CD14-positive monocyte (primary cell): Measurements from ENCODE around the gene SLC22A5. TPM values are rescaled to one million over a fixed set of nuclear protein-coding genes. Genes with fewer than 3 reads are reported as not detected.
A peak's percentile ranks its signal among the peaks of the same experiment; 100 is the strongest.

Experiments used
- DNase-seq, 3 donors: peaks; one replicate each; pipeline ENCODE4 v3.0.0-alpha.2; 2011 to 2022
- H2AFZ ChIP-seq: 2 replicates; pipeline ENCODE4 v1.6.0; 2012; ENCODE audit warnings: mild to moderate bottlenecking, low read depth, low read length, inconsistent platforms; ENCODE audit not compliant: insufficient read depth, poor library complexity, severe bottlenecking
- H3K27ac ChIP-seq, 2 donors: 1 replicate in 1 of 2; 2 replicates in 1 of 2; pipeline ENCODE4 v1.5.1; 2012 to 2013; ENCODE audit warnings: low read length in 2 of 2, control low read depth in 1 of 2, inconsistent platforms in 1 of 2, low read depth in 1 of 2, mild to moderate bottlenecking in 1 of 2
- H3K27me3 ChIP-seq, 2 donors: one replicate each; pipeline versions ENCODE4 v1.6.0 to v1.6.1; 2011 to 2013; ENCODE audit warnings: low read length in 2 of 2; ENCODE audit not compliant: control insufficient read depth in 2 of 2, insufficient read depth in 2 of 2
- H3K36me3 ChIP-seq, 2 donors: replicated peaks in 1 of 2; 1 replicate in 1 of 2; 2 replicates in 1 of 2; pipeline versions ENCODE4 v1.5.1 to v1.6.1; 2012 to 2013; ENCODE audit warnings: low read length in 2 of 2, control low read depth in 1 of 2, inconsistent platforms in 1 of 2, mild to moderate bottlenecking in 1 of 2; ENCODE audit not compliant: insufficient read depth in 2 of 2, control insufficient read depth in 1 of 2
- H3K4me1 ChIP-seq, 2 donors: 1 replicate in 1 of 2; 2 replicates in 1 of 2; pipeline versions ENCODE4 v1.5.1 to v1.6.1; 2012 to 2013; ENCODE audit warnings: low read length in 2 of 2, control low read depth in 1 of 2, inconsistent platforms in 1 of 2, mild to moderate bottlenecking in 1 of 2, moderate library complexity in 1 of 2; ENCODE audit not compliant: insufficient read depth in 2 of 2, control insufficient read depth in 1 of 2
- H3K4me2 ChIP-seq: replicated peaks from 2 replicates; pipeline ENCODE3; 2012; ENCODE audit warnings: low read length, moderate library complexity, mild to moderate bottlenecking; ENCODE audit not compliant: poor library complexity, severe bottlenecking; ENCODE audit errors: extremely low read depth
- H3K4me3 ChIP-seq, 3 experiments: fragments of 200-600 bp in 1 of 3; sonication (generic) in 1 of 3; replicated peaks in 1 of 3; 1 replicate in 2 of 3; 2 replicates in 1 of 3; pipeline ENCODE4 v1.5.1; 2011 to 2013; ENCODE audit warnings: low read length in 3 of 3, mild to moderate bottlenecking in 3 of 3, control low read depth in 2 of 3, low read depth in 2 of 3, inconsistent platforms in 1 of 3, moderate library complexity in 1 of 3
- H3K79me2 ChIP-seq: 2 replicates; pipeline ENCODE4 v1.6.0; 2012; ENCODE audit warnings: mild to moderate bottlenecking, control low read depth, inconsistent platforms, low read length, moderate library complexity; ENCODE audit not compliant: insufficient read depth
- H3K9ac ChIP-seq: 2 replicates; pipeline ENCODE4 v1.6.0; 2017; ENCODE audit warnings: low read length, mild to moderate bottlenecking; ENCODE audit not compliant: insufficient read depth, poor library complexity, severe bottlenecking
- H3K9me3 ChIP-seq, 2 donors: replicated peaks in 1 of 2; 1 replicate in 1 of 2; 2 replicates in 1 of 2; pipeline versions ENCODE4 v1.5.1 to v1.6.1; 2012 to 2013; ENCODE audit warnings: low read length in 2 of 2, control low read depth in 1 of 2; ENCODE audit not compliant: control insufficient read depth in 1 of 2, insufficient read depth in 1 of 2
- H4K20me1 ChIP-seq: 2 replicates; pipeline ENCODE4 v1.6.0; 2012; ENCODE audit warnings: mild to moderate bottlenecking, low read length, control low read depth, moderate library complexity; ENCODE audit not compliant: insufficient read depth
- H3K27ac Mint-ChIP-seq, 7 donors: one replicate each; pipeline ENCODE4 v1.8.0; 2020; ENCODE audit warnings: mild to moderate bottlenecking in 7 of 7, mixed read lengths in 7 of 7, moderate library complexity in 6 of 7, inconsistent platforms in 2 of 7
- H3K27me3 Mint-ChIP-seq, 3 donors: one replicate each; pipeline ENCODE4 v1.8.0; 2021 to 2022; ENCODE audit warnings: low read depth in 3 of 3, mild to moderate bottlenecking in 3 of 3, mixed read lengths in 3 of 3, moderate library complexity in 3 of 3, inconsistent platforms in 1 of 3
- H3K36me3 Mint-ChIP-seq, 2 donors: one replicate each; pipeline ENCODE4 v1.8.0; 2020; ENCODE audit warnings: mixed read lengths in 2 of 2, inconsistent platforms in 1 of 2, mild to moderate bottlenecking in 1 of 2
- H3K4me1 Mint-ChIP-seq: one replicate; pipeline ENCODE4 v1.8.0; 2020; ENCODE audit warnings: mild to moderate bottlenecking, mixed read lengths
- H3K4me3 Mint-ChIP-seq, 2 donors: one replicate each; pipeline ENCODE4 v1.8.0; 2020; ENCODE audit warnings: mild to moderate bottlenecking in 2 of 2, mixed read lengths in 2 of 2, moderate library complexity in 1 of 2
- H3K9me3 Mint-ChIP-seq, 7 donors: one replicate each; pipeline ENCODE4 v1.8.0; 2020 to 2022; ENCODE audit warnings: mixed read lengths in 7 of 7, mild to moderate bottlenecking in 6 of 7, moderate library complexity in 6 of 7, inconsistent platforms in 2 of 7
- WGBS: methylation state at CpG from one replicate; pipeline ENCODE4 v1.1.5; 2013; ENCODE audit warnings: missing lambda C conversion rate; ENCODE audit not compliant: insufficient coverage; 5-methylcytosine and 5-hydroxymethylcytosine counted together
- intact Hi-C, 2 donors: fragments of 100-400 bp; cut with micrococcal nuclease; formaldehyde crosslinking; loops; one replicate each; pipeline versions ENCODE4 v1.15.0 to v1.15.1; 2023
- polyA plus RNA-seq, 3 donors: library from polyadenylated mRNA; depleted of rRNA in 1 of 3; unstranded in 2 of 3; stranded (reverse) in 1 of 3; fragments of 300-500 nt in 2 of 3; fragments of >200 nt in 1 of 3; fragmentation: Illumina TruSeq in 2 of 3; gene quantifications; 1 replicate in 2 of 3; 2 replicates in 1 of 3; pipeline ENCODE4 v1.2.3, GENCODE V29; 2012 to 2021
- TF ChIP-seq, protein P1 (sequence below): fragments of 200-600 bp; IDR thresholded peaks from one replicate; pipeline ENCODE4 v1.8.0; 2022; ENCODE audit warnings: antibody characterized with exemption, mild to moderate bottlenecking

SLC22A5 gene
- polyA plus RNA-seq, 3 donors: 2.4 to 14.6 (median 3.5) TPM

DNA sequence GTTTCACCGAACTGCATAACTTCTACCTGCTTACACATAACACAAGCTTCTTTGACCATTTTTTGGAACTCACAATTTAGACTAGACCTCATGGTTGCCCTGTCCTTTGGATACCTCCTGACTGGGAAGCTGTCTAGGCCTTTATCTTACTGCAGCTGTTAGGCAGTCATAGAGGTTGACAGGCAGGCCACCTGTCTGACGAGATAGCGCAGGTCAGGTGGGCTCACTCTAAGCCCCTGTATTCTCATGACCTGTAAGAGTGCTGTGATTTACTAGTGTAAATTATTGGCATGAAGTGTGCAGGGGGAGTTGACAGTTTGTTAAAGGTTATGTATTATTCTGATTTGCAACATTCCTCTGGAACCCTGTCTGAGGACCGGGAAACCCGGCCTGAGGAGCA lies 46.3 kb upstream of the SLC22A5 start:
- H3K4me1 ChIP-seq: no peaks in the 10 kb centered on the region
- H3K9me3 Mint-ChIP-seq: no peaks in the 10 kb centered on the region
- DNase-seq: no peak
- no peaks in the 10 kb centered on the region for H3K79me2 ChIP-seq
- H3K27me3 ChIP-seq: no peaks in the 10 kb centered on the region
- no peaks in the 10 kb centered on the region for H4K20me1 ChIP-seq
- H3K36me3 Mint-ChIP-seq: peaks cover 50 to 62% of the 10 kb centered on the region in 2 donors
- no peak overlapping the region for H3K9ac ChIP-seq
- peak overlapping the region in 1 of 2 donors; percentile 11 for H3K27ac ChIP-seq
- no peaks in the 10 kb centered on the region for H3K9me3 ChIP-seq
- no peak overlapping the region for H3K4me3 ChIP-seq
- H3K4me3 Mint-ChIP-seq: no peak overlapping the region
- H3K36me3 ChIP-seq: peaks cover 19 to 82% of the 10 kb centered on the region in 2 donors
- no peaks in the 10 kb centered on the region for H3K4me1 Mint-ChIP-seq
- WGBS: 100% methylated on average over 3 of the region's 5 CpGs
- TF ChIP-seq, protein P1, sequence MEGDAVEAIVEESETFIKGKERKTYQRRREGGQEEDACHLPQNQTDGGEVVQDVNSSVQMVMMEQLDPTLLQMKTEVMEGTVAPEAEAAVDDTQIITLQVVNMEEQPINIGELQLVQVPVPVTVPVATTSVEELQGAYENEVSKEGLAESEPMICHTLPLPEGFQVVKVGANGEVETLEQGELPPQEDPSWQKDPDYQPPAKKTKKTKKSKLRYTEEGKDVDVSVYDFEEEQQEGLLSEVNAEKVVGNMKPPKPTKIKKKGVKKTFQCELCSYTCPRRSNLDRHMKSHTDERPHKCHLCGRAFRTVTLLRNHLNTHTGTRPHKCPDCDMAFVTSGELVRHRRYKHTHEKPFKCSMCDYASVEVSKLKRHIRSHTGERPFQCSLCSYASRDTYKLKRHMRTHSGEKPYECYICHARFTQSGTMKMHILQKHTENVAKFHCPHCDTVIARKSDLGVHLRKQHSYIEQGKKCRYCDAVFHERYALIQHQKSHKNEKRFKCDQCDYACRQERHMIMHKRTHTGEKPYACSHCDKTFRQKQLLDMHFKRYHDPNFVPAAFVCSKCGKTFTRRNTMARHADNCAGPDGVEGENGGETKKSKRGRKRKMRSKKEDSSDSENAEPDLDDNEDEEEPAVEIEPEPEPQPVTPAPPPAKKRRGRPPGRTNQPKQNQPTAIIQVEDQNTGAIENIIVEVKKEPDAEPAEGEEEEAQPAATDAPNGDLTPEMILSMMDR: no peak
- H3K27ac Mint-ChIP-seq: no peak overlapping the region
- intact Hi-C loops: loop anchor here (5.0 to 10.0 kb wide), 2 partner anchors 48 to 51 kb away; no protein-coding TSS in a partner anchor
- H2AFZ ChIP-seq: no peak overlapping the region
- H3K4me2 ChIP-seq: no peak overlapping the region
- no peaks in the 10 kb centered on the region for H3K27me3 Mint-ChIP-seq

DNA sequence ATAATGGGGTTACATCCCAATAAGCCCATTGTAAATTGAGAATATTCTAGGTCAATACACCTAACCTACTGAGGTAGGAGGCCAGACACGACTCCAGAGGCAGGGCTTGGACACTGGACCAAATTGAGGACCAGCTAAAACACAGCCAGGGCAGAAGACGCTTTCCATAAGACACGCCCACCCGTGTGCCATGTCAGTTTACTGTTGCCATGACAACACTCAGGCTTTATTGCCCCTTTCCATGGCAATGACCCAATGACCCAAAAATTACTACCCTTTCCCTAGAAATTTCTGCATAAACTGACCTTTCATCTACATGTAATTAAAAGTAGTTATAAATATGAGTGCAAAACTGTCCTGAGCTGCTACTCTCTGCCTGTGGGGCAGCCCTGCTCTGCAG lies 43.8 kb upstream of the SLC22A5 start:
- TF ChIP-seq, protein P1: no peak
- Histone ChIP-seq H3K27me3 (no peaks in the 10 kb centered on the region), H3K79me2 (no peaks in the 10 kb centered on the region), H3K27ac (no peak overlapping the region), H3K4me3 (no peak overlapping the region), H3K4me2 (no peak overlapping the region), H3K4me1 (no peaks in the 10 kb centered on the region), H2AFZ (no peak overlapping the region), H3K36me3 (peaks cover 32 to 87% of the 10 kb centered on the region in 2 donors), H4K20me1 (no peaks in the 10 kb centered on the region), H3K9ac (no peak overlapping the region), H3K9me3 (no peaks in the 10 kb centered on the region)
- 91% methylated on average over 4 of the region's 4 CpGs for WGBS
- Mint-ChIP-seq H3K36me3 (peaks cover 56 to 69% of the 10 kb centered on the region in 2 donors), H3K4me3 (no peak overlapping the region), H3K9me3 (no peaks in the 10 kb centered on the region), H3K27ac (peak overlapping the region in 1 of 7 donors; percentile 42), H3K4me1 (no peaks in the 10 kb centered on the region), H3K27me3 (no peaks in the 10 kb centered on the region)
- DNase-seq: no peak
- intact Hi-C loops: loop anchor here in 1 of 2 donors (10.0 kb wide), 1 partner anchor 51 kb away; no protein-coding TSS in a partner anchor
